ENCODE data around the gene CHST4.
"Not testable (repeated sequence)": the region's sequence is repeated elsewhere in the genome, so short reads cannot be mapped to it uniquely, and the experiment has no call there.

GRCh38 chr16:71582553-71582848 lies 56.3 kb downstream of the CHST4 start:
- not testable (repeated sequence) for TF ChIP-seq TBP (optimal IDR thresholded peaks at IDR 0.05; ENCODE audit: low read depth, low read length); ZHX1 (conservative IDR thresholded peaks at IDR 0.05; ENCODE audit: low read length); USF2 (CRISPR knock-in tag; IDR thresholded peaks at IDR 0.05); BHLHE40 (IDR thresholded peaks at IDR 0.05; ENCODE audit: low read length)

All from K562 (cell line).